Measurements from ENCODE around the gene AOPEP. TPM values are rescaled to one million over a fixed set of nuclear protein-coding genes. Genes with fewer than 3 reads are reported as not detected.

AOPEP gene
- total and polyA plus RNA-seq, 10 donors: 14.8 to 86.1 (median 51.3) TPM

DNA sequence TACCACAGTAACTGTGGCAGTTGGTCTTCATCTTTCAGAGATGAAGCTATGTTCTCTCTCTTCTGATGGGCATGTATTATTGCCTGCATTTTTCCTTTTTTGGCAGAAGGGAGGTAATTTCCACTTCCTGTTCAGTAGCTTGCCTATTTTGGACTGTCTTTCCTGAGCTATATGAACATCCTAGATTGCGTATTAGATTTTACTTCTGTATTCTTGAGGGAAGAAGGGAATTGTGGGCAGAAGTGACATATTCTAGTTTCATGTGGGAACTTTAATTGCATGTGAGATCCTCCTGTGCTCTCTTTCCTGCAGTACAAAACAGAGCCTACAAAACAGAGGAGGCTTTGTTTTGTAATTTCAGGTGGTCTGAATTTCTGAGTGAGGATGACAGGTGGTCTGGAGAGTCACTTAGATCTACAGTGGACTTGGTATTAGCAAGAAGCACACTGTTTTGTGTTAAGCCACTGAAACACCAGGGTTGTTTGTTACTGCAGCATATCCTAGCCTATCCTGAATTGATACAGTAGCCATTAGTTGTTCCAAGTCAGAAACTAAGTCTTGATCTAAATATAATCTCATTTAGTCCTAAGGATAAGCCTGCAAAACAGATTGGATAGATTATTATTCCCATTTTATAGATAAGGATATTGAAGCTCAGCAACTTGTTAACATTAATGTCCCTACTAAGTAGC, 68.1 kb downstream of the AOPEP start:
- TF ChIP-seq, protein P1, sequence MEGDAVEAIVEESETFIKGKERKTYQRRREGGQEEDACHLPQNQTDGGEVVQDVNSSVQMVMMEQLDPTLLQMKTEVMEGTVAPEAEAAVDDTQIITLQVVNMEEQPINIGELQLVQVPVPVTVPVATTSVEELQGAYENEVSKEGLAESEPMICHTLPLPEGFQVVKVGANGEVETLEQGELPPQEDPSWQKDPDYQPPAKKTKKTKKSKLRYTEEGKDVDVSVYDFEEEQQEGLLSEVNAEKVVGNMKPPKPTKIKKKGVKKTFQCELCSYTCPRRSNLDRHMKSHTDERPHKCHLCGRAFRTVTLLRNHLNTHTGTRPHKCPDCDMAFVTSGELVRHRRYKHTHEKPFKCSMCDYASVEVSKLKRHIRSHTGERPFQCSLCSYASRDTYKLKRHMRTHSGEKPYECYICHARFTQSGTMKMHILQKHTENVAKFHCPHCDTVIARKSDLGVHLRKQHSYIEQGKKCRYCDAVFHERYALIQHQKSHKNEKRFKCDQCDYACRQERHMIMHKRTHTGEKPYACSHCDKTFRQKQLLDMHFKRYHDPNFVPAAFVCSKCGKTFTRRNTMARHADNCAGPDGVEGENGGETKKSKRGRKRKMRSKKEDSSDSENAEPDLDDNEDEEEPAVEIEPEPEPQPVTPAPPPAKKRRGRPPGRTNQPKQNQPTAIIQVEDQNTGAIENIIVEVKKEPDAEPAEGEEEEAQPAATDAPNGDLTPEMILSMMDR (IDR thresholded peaks at IDR 0.05 in 8 of 11, conservative IDR thresholded peaks at IDR 0.05 in 3 of 11): no peak
- TF ChIP-seq POLR2AphosphoS5 (IDR thresholded peaks at IDR 0.05) (no peak), POLR2A (IDR thresholded peaks at IDR 0.05) (no peak)
- H3K27me3 ChIP-seq (replicated peaks in 1 of 7): no peaks in the 10 kb centered on the region
- no peak overlapping the region for H3K27ac ChIP-seq
- WGBS, 5 donors: 50 to 81% (median 64%) methylated on average over 1 of the region's 1 CpG
- peaks cover 0 to 61% (median 11%) of the 10 kb centered on the region in 6 donors for H3K36me3 ChIP-seq
- peaks cover 0 to 7% (median 0%) of the 10 kb centered on the region in 6 donors for H3K4me1 ChIP-seq
- H3K9me3 ChIP-seq: no peaks in the 10 kb centered on the region
- DNase-seq: no peak
- intact Hi-C loops (cut with DNase I; ENCODE audit: low total_unique reads): no loop called here
- no peak overlapping the region for H3K4me3 ChIP-seq

DNA sequence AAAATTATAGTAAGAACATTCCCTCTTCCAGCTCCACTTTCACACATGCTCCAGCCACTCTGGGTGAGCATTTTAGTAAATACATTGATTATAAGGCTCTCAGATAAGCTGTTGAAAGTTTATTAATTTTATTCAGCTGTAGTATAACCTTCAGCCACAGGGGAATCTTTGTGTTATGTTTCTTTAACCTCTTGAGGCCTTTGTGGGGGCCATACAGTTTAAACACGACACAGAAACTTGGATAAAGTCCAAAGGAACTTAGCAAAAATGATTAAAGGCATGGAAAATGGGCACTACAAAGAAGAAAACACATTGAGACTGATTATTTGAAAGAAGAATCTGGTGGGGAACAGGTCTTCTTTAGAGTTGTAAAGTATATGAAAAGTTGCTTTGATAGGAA, 70.2 kb downstream of the AOPEP start:
- no peak overlapping the region for H3K27ac ChIP-seq
- intact Hi-C loops (cut with DNase I; ENCODE audit: low total_unique reads): no loop called here
- WGBS, 5 donors: 31 to 52% (median 42%) methylated on average over 1 of the region's 1 CpG

DNA sequence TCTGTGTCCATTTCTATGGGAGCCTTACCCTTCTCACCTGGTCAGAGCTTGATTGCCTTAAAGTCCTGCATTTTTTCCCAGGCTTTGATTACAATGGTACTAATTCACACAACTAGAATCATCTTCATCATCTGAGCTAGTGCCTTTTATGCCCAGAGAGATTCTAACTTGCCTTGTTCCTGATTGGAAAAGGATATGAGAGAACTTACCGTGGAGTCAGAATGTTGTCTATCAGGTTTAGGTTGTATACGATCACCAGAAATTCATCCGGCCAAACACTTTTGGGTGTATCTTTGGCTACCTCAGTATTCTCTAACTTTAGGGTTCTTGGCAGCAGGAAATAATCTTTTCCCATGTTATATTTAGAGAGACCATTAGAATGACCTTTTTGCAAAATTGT, 71.7 kb downstream of the AOPEP start:
- H3K27ac ChIP-seq: no peak overlapping the region
- H3K4me1 ChIP-seq: peaks cover 0 to 7% (median 0%) of the 10 kb centered on the region in 6 donors
- WGBS, 5 donors: 91 to 99% (median 96%) methylated on average over 3 of the region's 3 CpGs
- TF ChIP-seq, protein P1 (IDR thresholded peaks at IDR 0.05 in 8 of 11, conservative IDR thresholded peaks at IDR 0.05 in 3 of 11): no peak
- TF ChIP-seq POLR2AphosphoS5 (IDR thresholded peaks at IDR 0.05): no peak
- TF ChIP-seq POLR2A (IDR thresholded peaks at IDR 0.05): no peak
- no peak overlapping the region for H3K4me3 ChIP-seq
- H3K9me3 ChIP-seq: no peaks in the 10 kb centered on the region
- DNase-seq: no peak
- intact Hi-C loops (cut with DNase I; ENCODE audit: low total_unique reads): no loop called here
- H3K36me3 ChIP-seq: peaks cover 0 to 54% (median 13%) of the 10 kb centered on the region in 6 donors
- no peaks in the 10 kb centered on the region for H3K27me3 ChIP-seq (replicated peaks in 1 of 7)

More for the DNA sequence above, 70.2 kb downstream of the AOPEP start:
- H3K36me3 ChIP-seq: peaks cover 0 to 65% (median 18%) of the 10 kb centered on the region in 6 donors
- H3K9me3 ChIP-seq: no peaks in the 10 kb centered on the region
- H3K4me3 ChIP-seq: no peak overlapping the region
- H3K27me3 ChIP-seq (replicated peaks in 1 of 7): no peaks in the 10 kb centered on the region
- H3K4me1 ChIP-seq: peaks cover 0 to 7% (median 0%) of the 10 kb centered on the region in 6 donors
- no peak for TF ChIP-seq POLR2A (IDR thresholded peaks at IDR 0.05)
- TF ChIP-seq, protein P1 (IDR thresholded peaks at IDR 0.05 in 8 of 11, conservative IDR thresholded peaks at IDR 0.05 in 3 of 11): no peak
- DNase-seq: no peak

DNA sequence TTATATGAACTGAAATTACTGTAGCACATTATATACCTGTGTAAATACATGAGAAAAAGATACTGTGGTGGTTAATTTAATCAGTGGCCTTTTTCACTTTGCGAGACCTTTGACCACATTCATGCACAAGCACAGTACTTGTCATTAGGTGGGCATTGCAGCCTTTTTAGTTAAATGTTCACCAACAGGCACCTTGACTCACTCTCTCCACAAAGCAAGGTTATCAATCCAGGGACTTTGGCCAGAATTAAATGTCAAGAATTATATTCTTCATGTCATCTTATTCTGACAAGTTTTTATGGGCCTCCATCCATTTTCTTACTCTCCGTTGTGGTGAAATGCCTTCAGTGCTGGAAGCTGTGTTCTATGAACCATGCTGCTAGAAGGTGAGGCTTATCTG, 72.2 kb downstream of the AOPEP start:
- Histone ChIP-seq H3K27ac (no peak overlapping the region), H3K9me3 (no peaks in the 10 kb centered on the region), H3K36me3 (peaks cover 0 to 49% (median 11%) of the 10 kb centered on the region in 6 donors), H3K4me3 (no peak overlapping the region), H3K4me1 (peaks cover 0 to 7% (median 0%) of the 10 kb centered on the region in 6 donors), H3K27me3 (replicated peaks in 1 of 7) (no peaks in the 10 kb centered on the region)
- 93 to 100% (median 96%) methylated on average over 2 of the region's 2 CpGs for WGBS, 5 donors
- TF ChIP-seq, protein P1 (IDR thresholded peaks at IDR 0.05 in 8 of 11, conservative IDR thresholded peaks at IDR 0.05 in 3 of 11): no peak
- TF ChIP-seq POLR2AphosphoS5 (IDR thresholded peaks at IDR 0.05) (no peak), POLR2A (IDR thresholded peaks at IDR 0.05) (no peak)
- intact Hi-C loops (cut with DNase I; ENCODE audit: low total_unique reads): no loop called here
- DNase-seq: no peak

Measured in spleen (tissue), 11 donors.